Measurements from ENCODE around the gene TTC12.

Gene TTC12

DNA sequence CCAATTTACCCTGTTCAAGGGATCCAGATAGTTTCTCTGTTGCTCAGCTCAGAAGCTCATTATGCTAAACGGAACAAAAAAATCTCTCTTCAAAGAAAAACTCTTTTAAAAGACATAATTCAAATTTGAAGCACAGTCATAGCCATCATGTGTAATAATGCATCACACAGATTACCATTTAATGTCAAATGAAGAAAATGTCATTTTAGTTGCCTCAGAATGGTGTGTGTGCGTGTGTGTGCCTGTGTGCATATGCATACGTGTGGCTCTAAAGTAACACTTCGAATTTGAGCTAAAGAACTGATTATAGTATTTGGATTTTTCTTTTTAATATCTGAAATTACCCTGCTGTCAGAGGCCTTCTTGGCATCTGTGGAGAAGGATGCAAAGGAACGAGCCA is 9.9 kb downstream of the TTC12 start:
- Histone ChIP-seq H3K27me3 (ENCODE audit: control insufficient read depth in 1 of 2, insufficient read depth in 1 of 2, low read length in 2 of 2) (no peaks in the 10 kb centered on the region), H3K4me3 (ENCODE audit: insufficient read depth in 1 of 2, low read depth in 1 of 2, low read length in 2 of 2) (no peak overlapping the region)

DNA sequence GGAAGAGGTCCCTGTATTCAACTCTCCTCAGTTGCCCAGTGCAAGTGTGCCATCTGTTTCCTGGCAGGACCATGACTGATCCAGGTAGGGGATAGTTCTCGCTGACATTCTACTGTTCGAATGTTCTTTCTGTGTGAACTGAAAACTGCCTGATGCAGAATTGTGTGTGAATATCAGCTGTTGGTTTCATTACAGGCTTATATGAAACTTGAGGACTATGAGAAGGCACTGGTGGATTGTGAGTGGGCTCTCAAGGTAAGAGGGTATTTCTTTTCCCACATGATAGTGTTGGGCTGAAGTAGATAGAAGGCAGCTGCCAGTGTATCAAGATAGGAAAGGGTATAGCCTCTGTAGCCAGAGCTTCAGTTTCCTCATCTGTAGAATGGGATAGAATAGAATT is 15.3 kb downstream of the TTC12 start:
- no peak overlapping the region for H3K4ac ChIP-seq (ENCODE audit: low read depth in 1 of 2, low read length in 2 of 2)
- no peaks in the 10 kb centered on the region for H3K27me3 ChIP-seq (ENCODE audit: control insufficient read depth in 1 of 2, insufficient read depth in 1 of 2, low read length in 2 of 2)

More for the DNA sequence above, 9.9 kb downstream of the TTC12 start:
- H2BK5ac ChIP-seq (ENCODE audit: low read depth, low read length, poor library complexity, severe bottlenecking) = no peak overlapping the region
- H3K18ac ChIP-seq (ENCODE audit: low read depth in 1 of 2, low read length in 2 of 2) = no peak overlapping the region
- H3K4ac ChIP-seq (ENCODE audit: low read depth in 1 of 2, low read length in 2 of 2) = no peak overlapping the region
- WGBS = 96% methylated on average over 5 of the region's 5 CpGs
- no peak for DNase-seq
- no peak overlapping the region for H4K8ac ChIP-seq (ENCODE audit: low read length)
- no peak overlapping the region for H3K9ac ChIP-seq (ENCODE audit: low read length)
- H3K27ac ChIP-seq (ENCODE audit: low read length, poor library complexity, severe bottlenecking) = no peak overlapping the region
- no peak overlapping the region for H2BK12ac ChIP-seq (ENCODE audit: low read length in 2 of 2)
- no peak overlapping the region for H2AFZ ChIP-seq (ENCODE audit: low read depth, low read length)
- H3K23ac ChIP-seq (ENCODE audit: low read length in 2 of 2) = no peak overlapping the region
- H2BK15ac ChIP-seq (ENCODE audit: low read depth, poor library complexity, severe bottlenecking) = no peak overlapping the region
- H3K36me3 ChIP-seq (ENCODE audit: control insufficient read depth in 1 of 2, insufficient read depth in 2 of 2, low read depth in 1 of 2, low read length in 2 of 2) = peaks cover 9 to 45% of the 10 kb centered on the region in 2 experiments
- no peak overlapping the region for H3K14ac ChIP-seq (ENCODE audit: low read length in 2 of 2)
- H4K91ac ChIP-seq (ENCODE audit: low read length) = no peak overlapping the region
- no peak overlapping the region for H2AK5ac ChIP-seq (ENCODE audit: low read length, severe bottlenecking)
- no peaks in the 10 kb centered on the region for H3K4me1 ChIP-seq (ENCODE audit: control insufficient read depth, insufficient read depth, low read depth, low read length)
- H3K9me3 ChIP-seq (ENCODE audit: control insufficient read depth, low read length) = no peaks in the 10 kb centered on the region
- H2BK120ac ChIP-seq (ENCODE audit: low read depth, low read length) = no peak overlapping the region
- peaks cover 2% of the 10 kb centered on the region for H3K79me1 ChIP-seq (replicated peaks; ENCODE audit: low read length, poor library complexity, severe bottlenecking)
- no peak overlapping the region for H3K4me2 ChIP-seq (ENCODE audit: low read length, poor library complexity, severe bottlenecking)

DNA sequence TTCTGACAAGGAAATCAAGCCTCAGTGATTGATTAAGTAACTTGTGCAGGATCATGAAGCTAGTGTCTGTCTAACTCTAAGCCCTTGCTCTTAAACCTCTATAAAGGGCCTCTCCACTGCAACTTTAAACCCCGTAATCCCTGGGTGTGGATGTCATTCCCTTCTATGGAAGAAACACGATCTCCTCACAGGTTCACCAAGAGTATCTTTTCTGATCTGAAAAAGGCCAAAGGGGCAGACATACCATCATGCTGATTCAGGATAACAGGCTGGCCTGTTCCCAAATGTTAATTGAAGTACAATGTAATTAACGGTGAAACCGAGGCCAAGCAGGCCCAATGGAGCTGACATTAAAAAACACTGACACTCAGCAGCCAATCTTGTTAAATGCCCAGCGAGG is 17.1 kb downstream of the TTC12 start:
- DNase-seq = no peak
- no peak overlapping the region for H3K4me2 ChIP-seq (ENCODE audit: low read length, poor library complexity, severe bottlenecking)
- no peak overlapping the region for H3K18ac ChIP-seq (ENCODE audit: low read depth in 1 of 2, low read length in 2 of 2)
- no peaks in the 10 kb centered on the region for H3K4me1 ChIP-seq (ENCODE audit: control insufficient read depth, insufficient read depth, low read depth, low read length)
- H3K14ac ChIP-seq (ENCODE audit: low read length in 2 of 2) = no peak overlapping the region
- no peak overlapping the region for H3K23ac ChIP-seq (ENCODE audit: low read length in 2 of 2)
- H2BK12ac ChIP-seq (ENCODE audit: low read length in 2 of 2) = no peak overlapping the region
- no peak overlapping the region for H2BK15ac ChIP-seq (ENCODE audit: low read depth, poor library complexity, severe bottlenecking)
- no peak overlapping the region for H2BK5ac ChIP-seq (ENCODE audit: low read depth, low read length, poor library complexity, severe bottlenecking)
- H3K4ac ChIP-seq (ENCODE audit: low read depth in 1 of 2, low read length in 2 of 2) = no peak overlapping the region
- H4K91ac ChIP-seq (ENCODE audit: low read length) = no peak overlapping the region
- H2AFZ ChIP-seq (ENCODE audit: low read depth, low read length) = no peak overlapping the region
- no peaks in the 10 kb centered on the region for H3K27me3 ChIP-seq (ENCODE audit: control insufficient read depth in 1 of 2, insufficient read depth in 1 of 2, low read length in 2 of 2)
- WGBS = 89% methylated on average over 5 of the region's 5 CpGs
- no peaks in the 10 kb centered on the region for H3K79me1 ChIP-seq (replicated peaks; ENCODE audit: low read length, poor library complexity, severe bottlenecking)
- H3K9me3 ChIP-seq (ENCODE audit: control insufficient read depth, low read length) = no peaks in the 10 kb centered on the region
- no peak overlapping the region for H3K9ac ChIP-seq (ENCODE audit: low read length)
- H3K27ac ChIP-seq (ENCODE audit: low read length, poor library complexity, severe bottlenecking) = no peak overlapping the region
- H3K4me3 ChIP-seq (ENCODE audit: insufficient read depth in 1 of 2, low read depth in 1 of 2, low read length in 2 of 2) = no peak overlapping the region
- H2BK120ac ChIP-seq (ENCODE audit: low read depth, low read length) = no peak overlapping the region
- H2AK5ac ChIP-seq (ENCODE audit: low read length, severe bottlenecking) = no peak overlapping the region
- H3K36me3 ChIP-seq (ENCODE audit: control insufficient read depth in 1 of 2, insufficient read depth in 2 of 2, low read depth in 1 of 2, low read length in 2 of 2) = peaks cover 16 to 54% of the 10 kb centered on the region in 2 experiments
- H4K8ac ChIP-seq (ENCODE audit: low read length) = no peak overlapping the region

More for the DNA sequence above, 15.3 kb downstream of the TTC12 start:
- H3K9me3 ChIP-seq (ENCODE audit: control insufficient read depth, low read length) = no peaks in the 10 kb centered on the region
- H2AFZ ChIP-seq (ENCODE audit: low read depth, low read length) = no peak overlapping the region
- no peaks in the 10 kb centered on the region for H3K4me1 ChIP-seq (ENCODE audit: control insufficient read depth, insufficient read depth, low read depth, low read length)
- no peak overlapping the region for H3K18ac ChIP-seq (ENCODE audit: low read depth in 1 of 2, low read length in 2 of 2)
- H3K9ac ChIP-seq (ENCODE audit: low read length) = no peak overlapping the region
- H4K8ac ChIP-seq (ENCODE audit: low read length) = no peak overlapping the region
- no peak overlapping the region for H2AK5ac ChIP-seq (ENCODE audit: low read length, severe bottlenecking)
- no peak overlapping the region for H2BK15ac ChIP-seq (ENCODE audit: low read depth, poor library complexity, severe bottlenecking)
- H4K91ac ChIP-seq (ENCODE audit: low read length) = no peak overlapping the region
- H3K27ac ChIP-seq (ENCODE audit: low read length, poor library complexity, severe bottlenecking) = no peak overlapping the region
- H2BK120ac ChIP-seq (ENCODE audit: low read depth, low read length) = no peak overlapping the region
- no peak overlapping the region for H2BK5ac ChIP-seq (ENCODE audit: low read depth, low read length, poor library complexity, severe bottlenecking)
- H3K23ac ChIP-seq (ENCODE audit: low read length in 2 of 2) = no peak overlapping the region
- DNase-seq = no peak
- 97% methylated on average over 2 of the region's 2 CpGs for WGBS
- no peak overlapping the region for H3K4me2 ChIP-seq (ENCODE audit: low read length, poor library complexity, severe bottlenecking)
- no peak overlapping the region for H3K4me3 ChIP-seq (ENCODE audit: insufficient read depth in 1 of 2, low read depth in 1 of 2, low read length in 2 of 2)
- no peak overlapping the region for H3K14ac ChIP-seq (ENCODE audit: low read length in 2 of 2)
- H3K79me1 ChIP-seq (replicated peaks; ENCODE audit: low read length, poor library complexity, severe bottlenecking) = no peaks in the 10 kb centered on the region
- H2BK12ac ChIP-seq (ENCODE audit: low read length in 2 of 2) = no peak overlapping the region
- peaks cover 16 to 54% of the 10 kb centered on the region in 2 experiments for H3K36me3 ChIP-seq (ENCODE audit: control insufficient read depth in 1 of 2, insufficient read depth in 2 of 2, low read depth in 1 of 2, low read length in 2 of 2)

DNA sequence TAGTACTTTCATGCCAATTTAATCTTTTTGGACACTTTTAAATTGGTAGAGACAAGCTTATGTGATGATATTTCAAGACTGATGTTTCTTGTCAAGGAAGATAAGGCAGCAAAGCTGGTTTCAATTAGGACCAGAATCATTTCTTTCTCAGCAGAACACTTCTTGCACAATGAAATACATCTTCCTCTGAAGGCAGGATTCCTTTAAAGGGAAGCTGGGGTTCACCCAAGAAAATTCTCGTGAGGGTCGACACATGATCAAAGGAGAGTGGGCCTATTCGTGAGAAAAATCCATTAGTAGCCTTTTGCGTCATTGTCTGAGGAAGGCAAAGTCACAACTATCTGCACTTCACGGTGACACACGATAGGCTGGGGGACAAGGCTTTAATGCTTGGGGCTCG is 17.6 kb downstream of the TTC12 start:
- no peaks in the 10 kb centered on the region for H3K4me1 ChIP-seq (ENCODE audit: control insufficient read depth, insufficient read depth, low read depth, low read length)
- H3K27ac ChIP-seq (ENCODE audit: low read length, poor library complexity, severe bottlenecking) = no peak overlapping the region
- no peak overlapping the region for H3K23ac ChIP-seq (ENCODE audit: low read length in 2 of 2)
- H2BK5ac ChIP-seq (ENCODE audit: low read depth, low read length, poor library complexity, severe bottlenecking) = no peak overlapping the region
- H4K8ac ChIP-seq (ENCODE audit: low read length) = no peak overlapping the region
- no peak overlapping the region for H2AFZ ChIP-seq (ENCODE audit: low read depth, low read length)
- H3K4ac ChIP-seq (ENCODE audit: low read depth in 1 of 2, low read length in 2 of 2) = no peak overlapping the region
- no peak overlapping the region for H3K4me2 ChIP-seq (ENCODE audit: low read length, poor library complexity, severe bottlenecking)
- H3K27me3 ChIP-seq (ENCODE audit: control insufficient read depth in 1 of 2, insufficient read depth in 1 of 2, low read length in 2 of 2) = no peaks in the 10 kb centered on the region
- H3K14ac ChIP-seq (ENCODE audit: low read length in 2 of 2) = no peak overlapping the region
- DNase-seq = no peak
- H2BK15ac ChIP-seq (ENCODE audit: low read depth, poor library complexity, severe bottlenecking) = no peak overlapping the region
- WGBS = 95% methylated on average over 7 of the region's 7 CpGs
- no peak overlapping the region for H2BK12ac ChIP-seq (ENCODE audit: low read length in 2 of 2)
- H3K36me3 ChIP-seq (ENCODE audit: control insufficient read depth in 1 of 2, insufficient read depth in 2 of 2, low read depth in 1 of 2, low read length in 2 of 2) = peaks cover 16 to 54% of the 10 kb centered on the region in 2 experiments
- H3K79me1 ChIP-seq (replicated peaks; ENCODE audit: low read length, poor library complexity, severe bottlenecking) = no peaks in the 10 kb centered on the region
- no peaks in the 10 kb centered on the region for H3K9me3 ChIP-seq (ENCODE audit: control insufficient read depth, low read length)
- no peak overlapping the region for H3K9ac ChIP-seq (ENCODE audit: low read length)
- H2BK120ac ChIP-seq (ENCODE audit: low read depth, low read length) = no peak overlapping the region
- H3K18ac ChIP-seq (ENCODE audit: low read depth in 1 of 2, low read length in 2 of 2) = no peak overlapping the region
- H4K91ac ChIP-seq (ENCODE audit: low read length) = no peak overlapping the region
- no peak overlapping the region for H3K4me3 ChIP-seq (ENCODE audit: insufficient read depth in 1 of 2, low read depth in 1 of 2, low read length in 2 of 2)
- no peak overlapping the region for H2AK5ac ChIP-seq (ENCODE audit: low read length, severe bottlenecking)

Data from mesenchymal stem cell (in vitro differentiated cells and primary cell).